Neural progenitor cell (in vitro differentiated cells): ENCODE data around the gene OTOS. TPM values are rescaled to one million over a fixed set of nuclear protein-coding genes. Genes with fewer than 3 reads are reported as not detected.

Source experiments
- DNase-seq: peaks from one replicate; pipeline ENCODE4 v3.0.0-alpha.2; 2016; ENCODE audit warnings: low spot score
- H2AFZ ChIP-seq: fragments of 200-600 bp; sonication (generic); replicated peaks from 2 replicates; pipeline ENCODE4 v1.6.1; 2016; ENCODE audit warnings: antibody characterized with exemption
- H3F3A ChIP-seq: fragments of 200-600 bp; sonication (generic); 2 replicates; pipeline ENCODE4 v1.6.1; 2016; ENCODE audit warnings: antibody characterized with exemption, low read depth
- H3K27ac ChIP-seq: fragments of 200-600 bp; sonication (generic); 2 replicates; pipeline ENCODE4 v1.5.1; 2016; ENCODE audit warnings: mild to moderate bottlenecking
- H3K27me3 ChIP-seq: fragments of 200-600 bp; sonication (generic); 2 replicates; pipeline ENCODE4 v1.6.1; 2016; ENCODE audit warnings: mild to moderate bottlenecking, moderate library complexity
- H3K36me3 ChIP-seq: fragments of 200-600 bp; sonication (generic); 2 replicates; pipeline ENCODE4 v1.5.1; 2016
- H3K4me1 ChIP-seq: fragments of 200-600 bp; sonication (generic); 2 replicates; pipeline ENCODE4 v1.6.1; 2016; ENCODE audit warnings: mixed run types
- H3K4me2 ChIP-seq: fragments of 200-600 bp; sonication (generic); 2 replicates; pipeline ENCODE4 v1.6.1; 2016
- H3K4me3 ChIP-seq: fragments of 200-600 bp; sonication (generic); 2 replicates; pipeline ENCODE4 v1.5.1; 2016
- H3K79me2 ChIP-seq: fragments of 200-600 bp; sonication (generic); 2 replicates; pipeline ENCODE4 v1.6.1; 2016; ENCODE audit warnings: low read depth
- H3K9ac ChIP-seq: fragments of 200-600 bp; sonication (generic); 2 replicates; pipeline ENCODE4 v1.6.1; 2016
- H3K9me3 ChIP-seq: fragments of 200-600 bp; sonication (generic); 2 replicates; pipeline ENCODE4 v1.5.1; 2016; ENCODE audit warnings: low read depth
- H4K20me1 ChIP-seq: fragments of 200-600 bp; sonication (generic); 2 replicates; pipeline ENCODE4 v1.6.1; 2016; ENCODE audit warnings: low read depth
- H3K27ac Mint-ChIP-seq: 3 replicates; pipeline ENCODE4 v1.8.0; 2021; ENCODE audit warnings: mixed read lengths
- H3K27me3 Mint-ChIP-seq: 2 replicates; pipeline ENCODE4 v1.8.0; 2022; ENCODE audit warnings: low read depth, mild to moderate bottlenecking, inconsistent platforms, moderate library complexity, mixed read lengths; ENCODE audit not compliant: insufficient read depth
- H3K36me3 Mint-ChIP-seq: 3 replicates; pipeline ENCODE4 v1.8.0; 2021; ENCODE audit warnings: mixed read lengths
- H3K4me1 Mint-ChIP-seq: 3 replicates; pipeline ENCODE4 v1.8.0; 2021; ENCODE audit warnings: mixed read lengths
- H3K4me3 Mint-ChIP-seq: 3 replicates; pipeline ENCODE4 v1.8.0; 2021; ENCODE audit warnings: mild to moderate bottlenecking, moderate library complexity, mixed read lengths
- H3K9me3 Mint-ChIP-seq: 3 replicates; pipeline ENCODE4 v1.8.0; 2020; ENCODE audit warnings: mixed read lengths
- CTCF ChIP-seq: fragments of 200-600 bp; sonication (generic); IDR thresholded peaks from 2 replicates; pipeline ENCODE4 v1.5.1; 2017; ENCODE audit warnings: antibody characterized with exemption, mild to moderate bottlenecking
- EZH2 ChIP-seq: fragments of 200-600 bp; sonication (generic); IDR thresholded peaks from 2 replicates; pipeline ENCODE4 v1.6.1; 2017; ENCODE audit warnings: antibody characterized with exemption, mild to moderate bottlenecking, moderate library complexity
- EZH2phosphoT487 ChIP-seq: fragments of 200-600 bp; sonication (generic); IDR thresholded peaks from 2 replicates; pipeline ENCODE4 v1.6.1; 2017; ENCODE audit warnings: antibody characterized with exemption
- total RNA-seq: library from RNA; depleted of rRNA; stranded (reverse); fragments of >200 nt; gene quantifications from 2 replicates; pipeline ENCODE4 v1.2.3, GENCODE V29; 2015; ENCODE audit warnings: low replicate concordance

The OTOS gene
- total RNA-seq, 1 donor from 2014 or later: not detected

DNA sequence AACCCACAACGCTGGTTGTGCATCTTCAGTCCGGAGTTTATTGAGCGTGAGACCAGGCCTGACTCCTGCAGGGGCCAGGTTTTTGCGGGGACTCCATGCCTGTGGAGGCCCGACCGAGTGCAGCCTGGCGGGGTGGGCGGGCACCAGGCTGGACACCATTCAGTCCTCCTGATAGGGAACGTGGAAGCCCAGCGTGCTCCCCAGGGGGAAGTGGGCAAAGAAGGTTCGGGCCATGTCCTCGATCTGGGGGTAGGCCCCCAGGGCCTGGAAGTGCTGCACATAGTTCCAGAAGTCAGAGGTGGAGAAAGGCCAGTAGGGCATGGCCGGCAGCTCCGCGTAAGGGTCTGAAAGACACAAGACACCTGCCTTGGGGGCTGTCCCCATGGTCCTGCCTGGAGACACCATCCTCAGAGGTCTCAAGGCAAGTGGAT is 1.4 kb downstream of the OTOS start:
- Histone ChIP-seq H3K9me3 (no peaks in the 10 kb centered on the region), H3K36me3 (no peaks in the 10 kb centered on the region), H3K9ac (no peak overlapping the region), H3K27ac (no peak overlapping the region), H3K27me3 (peaks cover 19% of the 10 kb centered on the region), H2AFZ (no peak overlapping the region), H3K4me2 (no peak overlapping the region), H3K4me3 (no peak overlapping the region), H3F3A (peaks cover 12% of the 10 kb centered on the region), H3K4me1 (peaks cover 26% of the 10 kb centered on the region), H4K20me1 (peaks cover 17% of the 10 kb centered on the region), H3K79me2 (peaks cover 21% of the 10 kb centered on the region)
- Mint-ChIP-seq H3K27ac (no peak overlapping the region), H3K4me3 (no peak overlapping the region), H3K36me3 (peaks cover under 1% of the 10 kb centered on the region), H3K9me3 (no peaks in the 10 kb centered on the region), H3K27me3 (peaks cover 8% of the 10 kb centered on the region), H3K4me1 (peaks cover 27% of the 10 kb centered on the region)
- DNase-seq: no peak
- no peak for TF ChIP-seq EZH2
- TF ChIP-seq CTCF: no peak
- TF ChIP-seq EZH2phosphoT487: no peak

- no peak for DNase-seq
- no peak overlapping the region for H3K27ac Mint-ChIP-seq
Measured at GRCh38 chr2:240138254-240138984, 2.0 kb downstream of the OTOS start.

DNA sequence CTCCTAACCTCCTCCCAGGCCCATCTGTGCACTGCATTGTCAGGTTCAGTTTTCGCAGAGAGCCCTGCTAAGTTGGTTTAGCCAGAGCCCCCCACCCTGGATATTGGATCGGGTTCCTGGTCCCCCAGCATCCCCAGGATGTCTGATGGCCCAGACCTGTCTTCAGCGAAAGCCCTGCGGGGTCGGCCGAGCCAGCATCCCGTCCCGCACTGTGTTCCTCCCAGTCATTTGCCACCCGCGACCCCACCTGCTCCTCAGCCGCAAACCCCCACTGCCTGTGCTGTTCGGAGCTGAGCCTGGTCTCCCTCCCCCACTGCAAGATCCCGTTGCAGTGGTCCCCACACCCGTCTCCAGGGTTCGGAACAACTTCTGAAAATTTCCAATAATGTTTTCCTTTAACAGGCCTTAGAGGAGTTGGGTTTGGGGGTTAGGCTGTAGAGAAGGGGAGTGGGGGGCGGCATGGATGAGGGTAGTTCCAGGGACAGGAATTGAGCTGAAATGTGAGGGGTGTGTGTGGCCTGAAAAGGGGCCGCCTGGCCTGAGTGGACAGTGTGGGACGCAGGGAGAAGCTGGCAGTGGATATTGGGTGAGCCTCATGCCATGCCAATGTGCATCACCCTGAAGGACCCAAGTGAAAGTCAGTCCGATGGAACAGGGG is 2.7 kb downstream of the OTOS start:
- Histone ChIP-seq H3K4me1 (peaks cover 26% of the 10 kb centered on the region), H3K4me3 (no peak overlapping the region), H3K9ac (no peak overlapping the region), H2AFZ (no peak overlapping the region), H3K4me2 (no peak overlapping the region), H4K20me1 (peaks cover 18% of the 10 kb centered on the region), H3F3A (peaks cover 12% of the 10 kb centered on the region), H3K36me3 (no peaks in the 10 kb centered on the region), H3K27ac (no peak overlapping the region), H3K27me3 (peaks cover 19% of the 10 kb centered on the region), H3K9me3 (no peaks in the 10 kb centered on the region), H3K79me2 (peaks cover 26% of the 10 kb centered on the region)
- H3K4me1 Mint-ChIP-seq: peaks cover 27% of the 10 kb centered on the region
- peaks cover 9% of the 10 kb centered on the region for H3K27me3 Mint-ChIP-seq
- no peak for DNase-seq
- H3K27ac Mint-ChIP-seq: no peak overlapping the region
- H3K4me3 Mint-ChIP-seq: peak overlapping the region; percentile 55
- no peaks in the 10 kb centered on the region for H3K9me3 Mint-ChIP-seq
- no peak for TF ChIP-seq EZH2
- no peak for TF ChIP-seq CTCF
- TF ChIP-seq EZH2phosphoT487: no peak
- peaks cover 5% of the 10 kb centered on the region for H3K36me3 Mint-ChIP-seq

More at GRCh38 chr2:240138254-240138984, 2.0 kb downstream of the OTOS start:
- TF ChIP-seq CTCF: no peak
- TF ChIP-seq EZH2: no peak
- no peak for TF ChIP-seq EZH2phosphoT487
- Histone ChIP-seq H3K79me2 (peaks cover 26% of the 10 kb centered on the region), H3K36me3 (no peaks in the 10 kb centered on the region), H3F3A (peaks cover 12% of the 10 kb centered on the region), H3K27me3 (peaks cover 19% of the 10 kb centered on the region), H3K9me3 (no peaks in the 10 kb centered on the region), H4K20me1 (peaks cover 18% of the 10 kb centered on the region), H3K4me3 (no peak overlapping the region), H2AFZ (no peak overlapping the region), H3K27ac (no peak overlapping the region), H3K4me2 (no peak overlapping the region), H3K4me1 (peaks cover 26% of the 10 kb centered on the region), H3K9ac (no peak overlapping the region)
- peaks cover 4% of the 10 kb centered on the region for H3K36me3 Mint-ChIP-seq
- H3K27me3 Mint-ChIP-seq: peaks cover 9% of the 10 kb centered on the region
- H3K4me3 Mint-ChIP-seq: no peak overlapping the region
- H3K9me3 Mint-ChIP-seq: no peaks in the 10 kb centered on the region
- peaks cover 27% of the 10 kb centered on the region for H3K4me1 Mint-ChIP-seq
